GM19099 (cell line): ENCODE results near the gene RPS6KA5.

Source experiments
- POLR2A ChIP-seq: IDR thresholded peaks from 3 replicates; pipeline ENCODE4 v1.6.1; 2011; ENCODE audit warnings: low read depth; ENCODE audit not compliant: insufficient read length; ENCODE audit errors: extremely low read depth

RPS6KA5 gene

GRCh38 chr14:90886297-90886815, 174.1 kb downstream of the RPS6KA5 start:
- TF ChIP-seq POLR2A = no peak

GRCh38 chr14:90883782-90884181, 176.7 kb downstream of the RPS6KA5 start:
- no peak for TF ChIP-seq POLR2A

GRCh38 chr14:90883197-90883596, 177.2 kb downstream of the RPS6KA5 start:
- TF ChIP-seq POLR2A = no peak

GRCh38 chr14:90880282-90880681, 180.2 kb downstream of the RPS6KA5 start:
- TF ChIP-seq POLR2A = no peak

- TF ChIP-seq POLR2A = no peak
Observed at GRCh38 chr14:90874599-90874998, 185.8 kb downstream of the RPS6KA5 start.

GRCh38 chr14:90871605-90872233, 188.7 kb downstream of the RPS6KA5 start:
- no peak for TF ChIP-seq POLR2A

- TF ChIP-seq POLR2A = no peak
Observed at GRCh38 chr14:90870950-90871604, 189.4 kb downstream of the RPS6KA5 start.

- TF ChIP-seq POLR2A = no peak
Observed at GRCh38 chr14:90867501-90867900, 192.9 kb downstream of the RPS6KA5 start.

GRCh38 chr14:90866833-90867232, 193.6 kb downstream of the RPS6KA5 start:
- TF ChIP-seq POLR2A = no peak

GRCh38 chr14:90864741-90865140, 195.7 kb downstream of the RPS6KA5 start:
- no peak for TF ChIP-seq POLR2A

GRCh38 chr14:90858511-90858910, 201.9 kb downstream of the RPS6KA5 start:
- TF ChIP-seq POLR2A = no peak

GRCh38 chr14:90857866-90858265, 202.6 kb downstream of the RPS6KA5 start:
- no peak for TF ChIP-seq POLR2A

GRCh38 chr14:90853116-90853515, 207.3 kb downstream of the RPS6KA5 start:
- TF ChIP-seq POLR2A = no peak

- no peak for TF ChIP-seq POLR2A
Observed at GRCh38 chr14:90851327-90852036, 209.0 kb downstream of the RPS6KA5 start.

- no peak for TF ChIP-seq POLR2A
Observed at GRCh38 chr14:90850487-90850886, 210.0 kb downstream of the RPS6KA5 start.

- no peak for TF ChIP-seq POLR2A
Observed at GRCh38 chr14:90849787-90850444, 210.5 kb downstream of the RPS6KA5 start.
